ENCODE measurements around the gene LACRT.
"Not testable (repeated sequence)": the region's sequence is repeated elsewhere in the genome, so short reads cannot be mapped to it uniquely, and the experiment has no call there.

The LACRT gene

DNA sequence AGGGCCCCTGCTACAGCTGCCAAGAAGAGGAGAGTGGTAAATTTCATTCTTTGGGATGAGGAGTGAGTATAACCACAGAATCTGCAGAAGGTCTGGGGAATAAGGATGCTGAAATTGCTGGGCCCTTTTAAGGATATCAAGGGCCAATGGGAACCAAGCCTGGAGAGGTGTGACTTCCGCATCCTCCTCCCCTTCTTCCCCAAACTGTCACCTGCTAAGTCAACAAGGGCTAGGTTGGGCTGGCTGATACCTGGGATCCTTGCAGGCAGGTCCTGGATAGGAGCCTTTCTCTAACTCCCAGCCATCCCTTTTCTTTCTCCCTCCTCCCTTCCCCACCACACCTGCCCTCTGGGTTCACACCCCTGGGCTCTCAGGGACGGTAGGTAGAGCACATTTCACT lies at the start of gene LACRT:
Gene LACRT, minus strand, starts transcription at position 101 of the 400 bp plus-strand sequence. Its CDS starts 54 bp downstream, at position 47.
- in situ Hi-C loops (cut with MboI; ENCODE audit: low sequenced_read_pairs, unreplicated experiment): no loop called here
- DNase-seq (ENCODE audit: low spot score): no peak
- TF ChIP-seq, protein P1, sequence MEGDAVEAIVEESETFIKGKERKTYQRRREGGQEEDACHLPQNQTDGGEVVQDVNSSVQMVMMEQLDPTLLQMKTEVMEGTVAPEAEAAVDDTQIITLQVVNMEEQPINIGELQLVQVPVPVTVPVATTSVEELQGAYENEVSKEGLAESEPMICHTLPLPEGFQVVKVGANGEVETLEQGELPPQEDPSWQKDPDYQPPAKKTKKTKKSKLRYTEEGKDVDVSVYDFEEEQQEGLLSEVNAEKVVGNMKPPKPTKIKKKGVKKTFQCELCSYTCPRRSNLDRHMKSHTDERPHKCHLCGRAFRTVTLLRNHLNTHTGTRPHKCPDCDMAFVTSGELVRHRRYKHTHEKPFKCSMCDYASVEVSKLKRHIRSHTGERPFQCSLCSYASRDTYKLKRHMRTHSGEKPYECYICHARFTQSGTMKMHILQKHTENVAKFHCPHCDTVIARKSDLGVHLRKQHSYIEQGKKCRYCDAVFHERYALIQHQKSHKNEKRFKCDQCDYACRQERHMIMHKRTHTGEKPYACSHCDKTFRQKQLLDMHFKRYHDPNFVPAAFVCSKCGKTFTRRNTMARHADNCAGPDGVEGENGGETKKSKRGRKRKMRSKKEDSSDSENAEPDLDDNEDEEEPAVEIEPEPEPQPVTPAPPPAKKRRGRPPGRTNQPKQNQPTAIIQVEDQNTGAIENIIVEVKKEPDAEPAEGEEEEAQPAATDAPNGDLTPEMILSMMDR (IDR thresholded peaks at IDR 0.05; ENCODE audit: borderline replicate concordance, control extremely low read depth, extremely low read depth, insufficient read depth, missing control alignments): no peak

DNA sequence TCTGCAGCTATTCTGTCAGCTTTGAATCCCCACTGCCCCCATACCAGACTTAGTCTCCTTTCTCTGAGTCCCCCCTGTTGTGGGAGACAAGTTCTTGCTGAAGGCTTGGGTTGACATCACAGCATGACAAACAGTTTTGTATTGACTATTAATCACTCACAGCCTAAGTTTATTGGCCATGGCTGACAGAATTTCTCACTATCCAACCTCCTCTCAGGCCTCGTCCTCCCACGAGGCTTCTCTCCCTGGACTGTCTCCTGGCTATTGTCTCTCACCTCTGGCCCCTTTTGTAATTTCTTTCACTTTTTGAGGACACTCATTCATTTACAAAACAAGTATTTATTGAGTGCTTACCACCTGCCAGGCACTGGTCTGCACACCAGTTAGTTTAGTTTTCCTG lies 48.7 kb upstream of the LACRT start:
- in situ Hi-C loops (cut with MboI; ENCODE audit: low sequenced_read_pairs, unreplicated experiment): no loop called here
- TF ChIP-seq, protein P1 (IDR thresholded peaks at IDR 0.05; ENCODE audit: borderline replicate concordance, control extremely low read depth, extremely low read depth, insufficient read depth, missing control alignments): no peak
- no peak for DNase-seq (ENCODE audit: low spot score)

GRCh38 chr12:54682674-54683073 lies 48.0 kb upstream of the LACRT start:
- no peak for DNase-seq (ENCODE audit: low spot score)
- in situ Hi-C loops (cut with MboI; ENCODE audit: low sequenced_read_pairs, unreplicated experiment): no loop called here
- TF ChIP-seq, protein P1 (IDR thresholded peaks at IDR 0.05; ENCODE audit: borderline replicate concordance, control extremely low read depth, extremely low read depth, insufficient read depth, missing control alignments): no peak

GRCh38 chr12:54680374-54680773 lies 45.7 kb upstream of the LACRT start:
- no peak for DNase-seq (ENCODE audit: low spot score)
- in situ Hi-C loops (cut with MboI; ENCODE audit: low sequenced_read_pairs, unreplicated experiment): no loop called here
- TF ChIP-seq, protein P1 (IDR thresholded peaks at IDR 0.05; ENCODE audit: borderline replicate concordance, control extremely low read depth, extremely low read depth, insufficient read depth, missing control alignments): peak; percentile 23

DNA sequence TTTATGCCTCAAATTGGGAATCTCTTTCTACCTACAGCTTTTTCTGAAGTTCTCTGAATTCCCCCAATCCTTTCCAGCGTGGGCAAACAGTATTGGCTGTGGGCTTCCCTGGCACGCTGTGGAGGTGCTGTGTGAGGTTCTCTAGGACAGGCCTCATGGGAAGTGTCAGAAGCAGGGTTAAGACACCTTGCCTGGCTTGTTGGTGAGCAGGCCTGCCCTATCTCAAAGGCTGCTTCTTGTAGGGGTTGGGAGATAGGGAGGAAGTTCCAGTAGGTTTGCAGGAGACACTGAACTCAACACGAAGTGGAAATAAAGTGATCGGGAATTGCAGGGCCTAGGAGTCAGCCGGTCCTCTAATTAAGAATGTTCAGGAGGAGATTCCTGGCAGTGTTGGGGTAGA lies 43.4 kb upstream of the LACRT start:
- in situ Hi-C loops (cut with MboI; ENCODE audit: low sequenced_read_pairs, unreplicated experiment): no loop called here
- no peak for DNase-seq (ENCODE audit: low spot score)

DNA sequence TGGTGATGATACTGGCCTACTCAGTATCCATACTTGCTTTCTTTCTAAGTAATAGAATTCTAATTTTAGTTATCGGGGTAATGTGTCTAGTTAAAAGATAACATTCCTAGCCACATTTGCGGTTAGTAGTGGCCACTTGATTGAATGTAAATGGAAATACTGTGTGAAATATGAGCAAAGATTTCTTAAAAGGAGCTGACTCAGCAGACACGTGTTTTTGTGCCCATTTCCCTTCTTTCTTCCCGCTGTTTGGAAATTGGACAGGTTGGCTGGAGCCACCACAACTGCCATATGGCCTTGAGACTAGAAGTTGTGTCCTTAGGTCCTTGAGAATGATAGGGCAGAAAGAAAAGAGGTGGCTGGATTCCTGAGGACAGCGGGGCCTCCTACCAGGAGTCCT lies 33.2 kb upstream of the LACRT start:
- DNase-seq (ENCODE audit: low spot score): no peak
- TF ChIP-seq, protein P1 (IDR thresholded peaks at IDR 0.05; ENCODE audit: borderline replicate concordance, control extremely low read depth, extremely low read depth, insufficient read depth, missing control alignments): no peak
- in situ Hi-C loops (cut with MboI; ENCODE audit: low sequenced_read_pairs, unreplicated experiment): no loop called here

More for the DNA sequence above, 43.4 kb upstream of the LACRT start:
- TF ChIP-seq, protein P1 (IDR thresholded peaks at IDR 0.05; ENCODE audit: borderline replicate concordance, control extremely low read depth, extremely low read depth, insufficient read depth, missing control alignments): no peak

DNA sequence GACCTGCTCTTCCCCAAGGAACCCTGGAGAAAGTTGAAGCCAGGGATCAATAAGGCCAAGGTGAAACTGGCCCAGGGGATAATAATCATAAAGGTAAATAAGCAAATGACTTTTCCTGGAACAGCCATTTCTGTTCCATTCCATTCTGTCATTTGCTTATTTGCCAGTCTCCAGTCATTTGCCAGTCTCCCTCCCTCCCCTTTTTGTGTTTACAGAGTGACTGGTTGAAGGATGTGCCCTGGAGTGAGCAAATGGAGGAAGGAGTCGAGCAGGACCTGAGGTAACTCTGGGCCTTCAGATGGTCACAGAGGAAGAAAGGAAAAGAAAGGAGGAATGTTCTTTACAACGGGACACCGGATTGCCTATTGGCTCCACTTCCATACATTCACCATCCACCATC lies 31.3 kb upstream of the LACRT start:
- in situ Hi-C loops (cut with MboI; ENCODE audit: low sequenced_read_pairs, unreplicated experiment): no loop called here
- TF ChIP-seq, protein P1 (IDR thresholded peaks at IDR 0.05; ENCODE audit: borderline replicate concordance, control extremely low read depth, extremely low read depth, insufficient read depth, missing control alignments): no peak
- no peak for DNase-seq (ENCODE audit: low spot score)

- DNase-seq (ENCODE audit: low spot score); in situ Hi-C loops (cut with MboI; ENCODE audit: low sequenced_read_pairs, unreplicated experiment): not testable (repeated sequence)
Measured at GRCh38 chr12:54665022-54665635, 30.4 kb upstream of the LACRT start.

Measured in GM13976 (cell line).